ENCODE measurements around the gene TSHR. TPM values are rescaled to one million over a fixed set of nuclear protein-coding genes. Genes with fewer than 3 reads are reported as not detected.
"Not testable (repeated sequence)": the region's sequence is repeated elsewhere in the genome, so short reads cannot be mapped to it uniquely, and the experiment has no call there.

The TSHR gene
- total RNA-seq, 1 donor from 2014 or later, result not detected

DNA sequence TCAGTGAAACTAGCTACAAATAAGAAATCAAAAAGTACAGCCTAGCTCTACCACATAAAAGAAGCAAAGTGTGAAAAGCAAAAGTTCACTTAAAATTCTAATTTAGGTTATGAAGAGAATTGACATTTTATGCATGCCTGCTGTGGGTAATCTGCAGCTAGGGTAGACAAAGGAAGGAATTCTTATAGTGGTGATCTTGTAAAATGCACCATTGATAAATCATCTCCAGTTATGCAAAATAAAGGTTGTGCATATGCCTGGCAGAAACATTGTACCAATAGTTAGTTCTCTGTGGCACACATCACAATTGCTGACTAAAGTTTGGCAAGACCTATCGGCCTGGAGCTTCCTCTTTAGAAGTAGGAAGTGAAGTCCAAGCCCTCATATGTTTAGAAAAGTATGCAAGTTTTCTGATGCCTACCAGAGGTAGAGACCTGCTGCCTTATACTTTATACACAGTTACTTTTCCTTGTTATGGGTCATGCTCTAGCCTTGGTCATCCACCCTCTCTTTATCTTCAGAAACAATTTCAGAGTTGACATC lies 78.3 kb downstream of the TSHR start:
- DNase-seq (no peak), ATAC-seq (no peak)
- intact Hi-C loops (cut with micrococcal nuclease), result no loop called here

DNA sequence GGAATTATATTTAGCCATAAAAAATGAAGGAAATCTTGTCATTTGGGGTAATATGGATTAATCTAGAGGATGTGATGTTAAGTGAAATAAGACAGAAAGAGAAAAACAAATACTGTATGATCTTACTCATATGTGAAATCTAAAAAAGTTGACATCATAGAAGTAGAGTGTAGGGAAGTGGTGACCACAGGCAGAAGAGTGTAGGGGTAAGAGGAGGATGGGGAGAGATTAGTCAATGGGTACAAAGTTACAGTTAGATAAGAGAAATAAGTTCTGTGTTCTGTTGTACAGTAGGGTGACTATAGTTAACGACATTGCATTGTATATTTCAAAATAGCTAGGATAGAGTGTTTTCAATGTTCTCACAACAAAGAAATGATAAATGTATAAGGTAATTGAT lies 87.0 kb downstream of the TSHR start:
- intact Hi-C loops (cut with micrococcal nuclease), result no loop called here
- ATAC-seq (no peak), DNase-seq (no peak)

DNA sequence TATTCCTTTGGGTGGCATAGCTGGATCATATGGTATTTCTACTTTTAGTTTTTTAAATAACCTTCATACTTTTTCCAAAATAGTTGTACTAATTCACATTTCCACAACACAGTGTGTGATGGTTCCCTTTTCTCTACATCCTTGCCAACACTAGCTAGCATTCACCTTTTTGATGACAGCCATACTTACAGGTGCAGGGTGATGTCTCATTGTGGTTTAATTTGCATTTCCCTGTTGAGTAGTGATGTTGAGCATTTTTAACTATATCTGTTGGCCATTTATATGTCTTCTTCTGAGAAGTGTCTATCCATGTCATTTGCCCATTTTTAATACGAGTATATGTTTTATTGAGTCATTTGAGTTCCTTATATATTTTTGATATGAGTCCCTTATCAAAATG lies 96.1 kb downstream of the TSHR start:
- no peak for DNase-seq
- intact Hi-C loops (cut with micrococcal nuclease), result no loop called here
- ATAC-seq, result no peak

DNA sequence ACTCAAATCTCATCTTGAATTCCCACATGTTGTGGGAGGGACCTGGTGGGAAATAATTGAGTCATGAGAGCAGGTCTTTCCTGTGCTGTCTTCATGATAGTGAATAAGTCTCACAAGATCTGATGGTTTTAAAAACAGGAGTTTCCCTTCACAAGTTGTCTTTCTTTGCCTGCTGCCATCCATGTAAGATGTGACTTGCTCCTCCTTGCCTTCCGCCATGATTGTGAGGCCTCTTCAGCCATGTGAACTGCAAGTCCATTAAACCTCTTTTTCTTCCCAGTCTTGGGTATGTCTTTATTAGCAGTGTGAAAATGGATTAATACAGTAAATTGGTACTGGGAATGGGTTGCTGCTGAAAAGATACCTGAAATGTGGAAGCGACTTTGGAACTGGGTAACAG lies 98.6 kb downstream of the TSHR start:
- ATAC-seq; DNase-seq; intact Hi-C loops (cut with micrococcal nuclease): not testable (repeated sequence)

DNA sequence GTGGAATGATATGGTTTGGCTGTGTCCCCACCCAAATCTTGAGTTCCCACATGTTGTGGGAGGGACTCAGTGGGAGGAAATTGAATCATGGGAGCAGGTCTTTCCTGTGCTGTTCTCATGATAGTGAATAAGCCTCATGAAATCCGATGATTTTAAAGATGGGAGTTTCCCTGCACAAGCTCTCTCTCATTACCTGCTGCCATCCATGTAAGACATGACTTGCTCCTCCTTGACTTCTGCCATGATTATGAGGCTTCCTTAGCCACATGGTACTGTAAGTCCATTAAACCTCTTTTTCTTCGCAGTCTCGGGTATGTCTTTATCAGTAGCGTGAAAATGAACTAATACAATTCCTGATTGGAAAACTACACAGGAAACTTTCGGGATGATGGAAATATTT lies 100.5 kb downstream of the TSHR start:
- ATAC-seq, result no peak
- no peak for DNase-seq
- intact Hi-C loops (cut with micrococcal nuclease), result no loop called here

DNA sequence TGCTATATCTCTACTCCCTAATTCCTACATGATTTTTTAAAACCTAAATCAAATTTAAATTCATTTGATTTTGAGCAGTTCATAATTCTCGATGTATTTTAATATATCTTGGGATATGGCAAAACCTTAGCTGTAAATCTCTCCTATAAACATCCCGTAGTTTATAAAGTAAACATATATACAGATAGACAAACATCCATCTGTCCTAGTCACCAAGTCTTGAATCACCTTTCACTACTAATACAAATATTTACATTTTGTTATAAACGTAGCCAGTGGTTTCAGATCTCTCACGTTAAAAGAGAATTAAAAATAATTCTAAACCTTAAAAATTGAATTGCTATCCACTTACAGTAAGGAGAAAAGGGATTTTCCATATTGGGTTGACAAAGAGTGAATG lies 107.0 kb downstream of the TSHR start:
- intact Hi-C loops (cut with micrococcal nuclease), result no loop called here
- DNase-seq (no peak), ATAC-seq (no peak)

DNA sequence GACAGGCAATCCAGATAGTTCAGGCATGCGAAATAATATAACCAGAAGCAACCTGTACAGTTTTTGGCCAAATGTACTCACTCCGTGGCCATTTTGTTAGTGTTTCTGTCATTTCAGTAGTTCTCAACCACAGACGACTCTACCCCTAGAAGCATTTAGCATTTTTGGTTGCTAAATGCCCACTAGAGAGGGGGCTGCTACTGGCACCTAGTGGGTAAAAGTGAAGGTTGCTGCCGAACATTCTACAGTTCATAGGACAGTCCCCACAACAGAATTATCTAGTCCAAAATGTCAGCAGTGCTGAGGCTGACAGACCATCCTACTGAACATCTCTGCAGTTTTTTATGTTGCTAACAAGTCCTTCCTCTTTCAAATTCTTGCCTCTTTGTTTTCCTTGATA lies 107.4 kb downstream of the TSHR start:
- no peak for ATAC-seq
- DNase-seq, result no peak
- intact Hi-C loops (cut with micrococcal nuclease), result no loop called here

DNA sequence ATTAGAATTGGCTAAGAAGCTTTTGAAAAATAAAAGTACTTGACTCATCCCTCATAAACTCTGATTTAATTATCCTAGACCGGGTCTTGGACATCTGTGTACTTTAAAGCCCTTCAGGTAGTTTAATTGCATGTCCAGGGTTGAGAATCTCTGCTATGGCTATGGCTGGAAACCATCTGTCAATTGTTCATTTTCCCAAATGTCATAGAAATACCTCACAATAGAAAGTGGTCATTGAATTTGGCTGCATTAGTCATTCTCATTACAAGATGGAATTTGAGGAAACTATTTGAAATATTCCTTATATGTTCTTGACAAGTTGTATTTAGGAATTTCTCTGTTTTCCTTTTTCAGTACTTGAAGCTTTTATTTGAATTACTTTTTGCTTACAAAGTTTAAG lies 111.3 kb downstream of the TSHR start:
- intact Hi-C loops (cut with micrococcal nuclease), result no loop called here
- no peak for DNase-seq
- ATAC-seq, result no peak

DNA sequence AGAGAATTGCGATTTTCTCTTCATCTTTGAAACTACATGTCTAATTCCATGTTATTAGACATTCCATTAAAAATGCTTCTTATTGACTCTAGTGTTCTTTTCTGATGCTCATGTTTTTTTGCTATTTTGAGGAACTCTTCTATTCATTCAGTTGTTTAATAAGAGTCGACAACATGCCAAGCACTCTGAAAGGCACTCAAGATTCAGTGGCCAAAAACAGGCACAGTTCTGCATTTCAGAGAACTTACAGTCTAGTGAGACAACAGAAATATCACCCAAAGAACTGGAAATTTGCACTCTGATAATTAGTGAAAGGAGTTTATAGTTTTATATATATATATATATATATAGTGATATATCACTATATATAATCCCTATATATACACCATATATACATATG lies 111.7 kb downstream of the TSHR start:
- DNase-seq (no peak), ATAC-seq (no peak)
- intact Hi-C loops (cut with micrococcal nuclease), result no loop called here

DNA sequence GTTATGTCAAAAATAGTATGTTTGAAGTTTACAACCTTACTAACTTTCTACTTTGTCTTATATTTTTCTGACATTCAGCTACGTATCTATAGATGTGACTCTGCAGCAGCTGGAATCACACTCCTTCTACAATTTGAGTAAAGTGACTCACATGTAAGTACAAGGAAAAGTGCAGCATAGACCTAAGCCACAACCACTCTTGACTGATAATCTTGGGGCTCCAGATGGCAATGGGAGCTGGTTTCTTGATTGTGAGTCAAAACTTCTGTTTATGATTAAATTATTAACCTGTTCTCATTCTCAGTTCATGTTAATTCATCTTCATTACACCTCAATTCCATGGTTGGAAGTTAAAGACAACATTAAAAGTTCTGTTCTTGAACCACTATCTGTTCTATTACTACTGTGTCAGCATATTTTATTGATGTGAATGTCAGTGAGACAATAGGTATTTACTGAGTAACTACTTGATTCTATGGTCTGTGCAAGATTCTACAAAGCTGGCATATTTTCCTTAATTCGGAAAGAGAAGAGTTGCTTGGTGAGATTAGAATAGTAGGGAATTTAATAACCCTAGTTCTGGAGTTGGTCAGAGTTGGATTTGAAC lies 112.9 kb downstream of the TSHR start:
- DNase-seq (no peak), ATAC-seq (no peak)
- intact Hi-C loops (cut with micrococcal nuclease), result no loop called here

DNA sequence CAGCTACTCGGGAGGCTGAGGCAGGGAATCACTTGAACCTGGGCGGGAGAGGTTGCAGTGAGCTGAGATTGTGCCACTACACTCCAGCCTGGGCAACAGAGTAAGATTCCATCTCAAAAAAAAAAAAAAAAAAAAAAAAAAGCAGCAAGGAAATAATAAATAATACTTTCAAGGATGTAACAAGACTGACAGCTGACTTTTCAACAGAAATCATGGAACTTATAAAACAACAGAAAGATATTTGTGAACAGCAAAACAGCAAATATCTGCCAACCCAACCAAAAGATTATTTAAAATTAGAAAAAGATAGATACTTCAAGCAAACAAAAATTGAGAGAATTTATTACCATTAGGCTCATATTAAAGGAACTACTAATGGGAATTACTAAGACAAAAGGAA lies 115.1 kb downstream of the TSHR start:
- DNase-seq (no peak), ATAC-seq (no peak)
- intact Hi-C loops (cut with micrococcal nuclease), result no loop called here

DNA sequence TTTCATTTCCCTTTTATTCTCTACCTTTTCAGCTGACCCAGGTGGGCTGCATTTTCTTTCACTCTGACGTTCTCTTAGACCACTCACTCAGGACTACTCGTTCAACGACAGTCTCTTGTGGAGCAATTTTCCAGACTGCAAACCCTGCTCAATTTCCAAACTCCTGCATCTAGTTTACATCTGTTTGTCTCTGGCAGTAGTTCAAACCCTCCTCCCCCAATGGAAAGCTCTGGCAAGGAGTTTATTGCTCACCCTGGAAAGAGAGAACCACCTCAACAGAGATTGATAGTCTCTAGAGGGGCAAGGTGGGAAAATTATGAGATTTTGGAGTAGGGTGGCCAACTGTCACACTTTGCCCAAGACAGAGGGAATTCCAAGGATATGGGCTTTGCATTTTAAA lies 130.2 kb downstream of the TSHR start:
- intact Hi-C loops (cut with micrococcal nuclease), result no loop called here
- no peak for DNase-seq
- ATAC-seq, result no peak

DNA sequence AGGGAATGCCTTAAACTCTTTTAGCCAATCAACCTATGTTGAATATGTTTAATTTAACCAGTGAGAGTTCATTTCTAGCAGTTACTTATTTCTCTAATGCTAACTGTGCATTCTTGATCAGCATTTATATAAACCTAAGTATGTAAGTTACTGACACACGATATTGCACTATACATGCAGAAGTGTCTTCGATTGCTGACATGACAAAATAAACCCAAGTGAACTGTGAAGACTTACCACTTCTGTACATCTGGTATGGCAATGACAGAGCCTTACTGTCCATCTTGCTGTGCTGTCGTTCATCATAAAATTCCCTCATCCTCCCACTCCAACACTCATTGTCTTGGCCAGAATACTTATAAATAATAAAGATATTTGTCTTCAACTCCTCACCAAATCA lies 131.8 kb downstream of the TSHR start:
- no peak for DNase-seq
- intact Hi-C loops (cut with micrococcal nuclease), result no loop called here
- no peak for ATAC-seq

DNA sequence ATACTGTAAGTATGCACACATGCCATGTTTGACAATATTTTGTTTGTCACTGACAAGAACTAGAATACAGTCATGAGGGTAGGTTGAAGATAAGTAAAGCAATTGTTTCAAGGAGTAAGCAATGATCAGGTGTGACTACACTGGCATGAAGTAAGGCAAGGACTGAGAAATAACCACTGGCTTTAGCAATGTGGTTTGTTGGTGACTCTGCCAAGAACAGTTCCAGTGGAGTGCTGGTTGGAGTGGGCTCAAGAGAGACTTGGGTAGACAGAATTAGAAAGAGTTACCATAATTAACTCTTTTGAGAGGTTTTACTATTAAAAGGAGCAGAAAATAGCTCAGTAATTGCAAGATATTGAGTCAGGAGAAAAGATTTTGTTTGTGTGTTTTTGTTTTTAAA lies 135.7 kb downstream of the TSHR start:
- no peak for ATAC-seq
- no peak for DNase-seq

DNA sequence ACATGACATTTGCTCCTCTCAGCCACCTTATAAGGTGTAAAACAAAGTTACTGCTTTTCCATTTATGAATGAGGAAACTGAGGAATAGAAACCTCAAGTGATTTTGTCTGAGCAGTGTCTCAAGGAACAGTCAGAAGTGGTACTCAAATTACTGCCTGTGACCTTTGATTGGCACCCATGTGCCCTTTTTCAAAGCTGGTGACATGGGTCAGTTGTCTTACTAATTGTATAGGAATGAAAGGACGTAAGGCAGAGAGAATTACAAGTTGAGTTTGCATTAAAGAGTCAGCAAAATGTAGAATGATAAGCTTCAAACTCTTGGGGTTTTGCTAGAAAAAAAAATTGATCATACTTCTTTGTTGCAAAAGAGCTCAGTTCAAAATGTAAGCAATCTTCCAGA lies 136.2 kb downstream of the TSHR start:
- intact Hi-C loops (cut with micrococcal nuclease), result no loop called here
- ATAC-seq, result no peak
- no peak for DNase-seq

More for the DNA sequence above, 135.7 kb downstream of the TSHR start:
- intact Hi-C loops (cut with micrococcal nuclease), result no loop called here

DNA sequence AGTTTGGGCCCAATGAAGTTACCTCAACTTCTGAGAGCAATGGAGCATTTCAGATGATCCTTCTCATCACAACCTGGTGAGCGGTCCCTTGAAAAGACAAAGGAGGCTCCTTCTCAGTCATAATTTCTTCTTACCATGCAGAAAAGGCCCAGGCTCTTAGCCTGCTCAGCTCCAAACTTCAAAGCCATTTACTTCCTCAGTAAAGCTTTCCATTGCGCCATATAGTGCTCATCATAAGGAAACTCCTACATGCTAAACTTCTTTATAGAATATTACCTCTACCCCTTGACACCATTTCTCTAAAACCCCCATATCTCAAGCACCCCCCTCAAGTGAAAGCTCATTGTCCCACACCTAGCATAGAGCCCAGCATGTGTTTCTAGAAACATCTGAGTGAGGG lies 138.2 kb downstream of the TSHR start:
- ATAC-seq, result no peak
- no peak for DNase-seq
- intact Hi-C loops (cut with micrococcal nuclease), result no loop called here

DNA sequence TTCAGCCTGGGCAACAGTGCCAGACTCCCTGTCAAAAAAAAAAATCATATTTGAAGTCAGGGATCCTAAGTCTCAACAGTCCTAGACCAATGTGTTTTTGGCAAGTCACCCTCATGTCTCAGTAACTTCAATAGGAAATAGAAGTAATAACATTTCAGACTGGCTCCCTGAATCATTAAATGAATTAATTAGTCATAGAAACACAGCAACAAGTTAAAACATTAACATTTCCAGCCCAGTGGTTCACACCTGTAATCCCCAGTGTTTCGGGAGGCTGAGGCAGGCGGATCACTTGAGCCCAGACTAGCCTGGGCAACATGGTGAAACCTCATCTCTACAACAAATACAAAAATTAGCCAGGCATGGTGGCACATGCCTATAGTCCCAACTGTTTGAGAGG lies 140.1 kb downstream of the TSHR start:
- ATAC-seq, result no peak
- DNase-seq, result no peak
- intact Hi-C loops (cut with micrococcal nuclease), result no loop called here

DNA sequence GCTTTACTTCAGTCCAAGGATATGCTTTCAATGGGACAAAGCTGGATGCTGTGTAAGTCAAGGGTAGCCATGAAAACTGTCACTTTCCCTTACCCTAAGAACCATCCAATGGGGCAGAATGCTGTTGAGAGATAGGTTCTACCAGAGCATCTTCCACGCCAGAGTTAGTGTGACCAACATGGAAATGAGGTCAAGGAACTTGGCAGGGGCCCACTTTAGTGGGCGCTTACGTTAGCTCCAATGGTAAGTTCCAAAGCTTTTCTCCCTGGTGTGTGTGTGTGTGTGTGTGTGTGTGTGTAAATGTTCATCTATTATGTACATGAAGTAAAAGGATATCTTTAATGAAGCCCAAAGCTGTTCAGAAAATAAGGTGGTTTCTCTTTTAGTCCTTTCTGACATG lies 141.2 kb downstream of the TSHR start:
- intact Hi-C loops (cut with micrococcal nuclease), result no loop called here
- ATAC-seq, result no peak
- no peak for DNase-seq

DNA sequence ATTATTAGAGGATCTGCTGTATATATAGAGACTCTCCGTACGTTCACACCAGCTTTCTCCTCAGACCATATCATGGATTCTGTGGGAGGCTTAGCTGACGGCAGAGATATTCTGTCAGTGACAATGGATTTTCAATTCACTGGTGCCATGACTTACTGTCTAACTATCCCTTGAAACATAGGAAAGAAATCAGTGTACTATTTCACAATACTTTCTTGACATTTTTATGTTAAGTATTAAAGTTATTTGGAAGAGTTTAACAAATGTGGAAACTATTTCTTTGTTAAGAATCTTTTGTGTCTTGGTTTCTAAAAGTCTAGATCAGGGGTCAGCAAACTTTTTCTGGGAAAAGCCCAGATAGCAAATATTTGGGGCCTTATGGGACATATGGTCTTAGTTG lies 146.8 kb downstream of the TSHR start:
- ATAC-seq, result no peak
- no peak for DNase-seq
- intact Hi-C loops (cut with micrococcal nuclease), result no loop called here

DNA sequence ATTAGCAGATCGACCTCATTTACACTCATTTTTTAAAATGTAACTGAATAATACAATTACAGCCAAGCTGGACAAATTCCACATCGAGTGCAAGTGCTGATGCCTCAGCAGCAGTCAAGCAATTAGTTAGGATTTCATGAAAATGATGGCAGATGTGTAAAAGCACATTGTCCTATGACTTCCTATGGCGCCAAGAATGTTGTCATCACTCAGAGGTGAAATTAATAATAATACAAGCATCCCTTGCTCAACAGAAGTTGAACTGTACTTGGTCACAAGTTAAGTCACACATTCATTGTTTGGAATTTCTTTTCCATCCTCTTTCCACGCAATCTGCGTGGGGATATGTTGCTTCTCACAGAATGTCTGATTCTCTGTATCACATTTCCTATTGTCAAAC lies 148.0 kb downstream of the TSHR start:
- intact Hi-C loops (cut with micrococcal nuclease), result no loop called here
- ATAC-seq, result no peak

DNA sequence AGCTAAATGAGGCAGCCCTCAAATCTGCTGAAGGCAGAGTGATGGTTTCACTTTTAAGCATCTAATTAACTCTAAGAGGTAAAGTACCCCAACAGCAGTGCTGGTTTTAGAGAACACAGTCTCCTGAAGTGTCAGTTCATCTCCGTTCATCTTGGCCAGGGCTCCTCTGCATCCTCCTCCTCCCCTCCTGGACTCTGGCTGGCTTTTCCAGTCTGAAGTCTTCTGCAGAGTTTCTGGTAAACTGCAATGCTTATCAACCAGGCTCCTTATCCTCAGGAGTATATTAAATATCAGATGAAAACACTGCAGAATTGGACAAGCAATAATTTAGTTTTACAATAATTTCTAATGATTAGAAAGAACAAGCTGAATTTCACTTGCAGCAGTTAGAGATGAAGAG lies 150.0 kb downstream of the TSHR start:
- ATAC-seq (no peak), DNase-seq (no peak)
- intact Hi-C loops (cut with micrococcal nuclease), result no loop called here

More for the DNA sequence above, 148.0 kb downstream of the TSHR start:
- DNase-seq, result no peak

DNA sequence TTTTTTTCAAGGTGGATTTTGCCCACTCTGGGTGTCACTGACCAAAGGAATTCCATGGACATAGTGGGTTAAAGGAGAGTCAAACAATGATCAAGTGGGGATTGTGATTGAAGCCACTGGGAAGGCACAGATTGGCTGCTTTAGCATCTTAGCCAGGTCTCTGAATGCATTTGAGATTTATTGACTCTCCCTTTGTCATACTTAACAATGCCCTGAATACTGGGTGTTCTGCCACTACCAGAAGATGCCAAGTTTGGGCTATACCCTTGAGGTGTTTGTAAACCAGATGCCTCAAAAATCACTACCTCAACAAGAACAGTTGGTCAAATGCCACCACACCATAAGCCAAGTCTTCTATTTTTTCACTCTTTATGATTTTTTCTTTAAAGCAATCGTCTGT lies 150.5 kb downstream of the TSHR start:
- intact Hi-C loops (cut with micrococcal nuclease), result no loop called here
- no peak for DNase-seq
- ATAC-seq, result no peak

Data from left ventricle myocardium superior (tissue), 1 donor.